GM21576 (cell line): Measurements from ENCODE around the gene PRXL2C.
"Not testable (repeated sequence)": the region's sequence is repeated elsewhere in the genome, so short reads cannot be mapped to it uniquely, and the experiment has no call there.

Experiments
- ATAC-seq: cut with Tn5 transposase; IDR thresholded peaks from one replicate; pipeline ENCODE4 v1.9.1; 2021; ENCODE audit warnings: mild to moderate bottlenecking, moderate library complexity; ENCODE audit not compliant: unreplicated experiment

Gene PRXL2C, protein sequence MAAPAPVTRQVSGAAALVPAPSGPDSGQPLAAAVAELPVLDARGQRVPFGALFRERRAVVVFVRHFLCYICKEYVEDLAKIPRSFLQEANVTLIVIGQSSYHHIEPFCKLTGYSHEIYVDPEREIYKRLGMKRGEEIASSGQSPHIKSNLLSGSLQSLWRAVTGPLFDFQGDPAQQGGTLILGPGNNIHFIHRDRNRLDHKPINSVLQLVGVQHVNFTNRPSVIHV

DNA sequence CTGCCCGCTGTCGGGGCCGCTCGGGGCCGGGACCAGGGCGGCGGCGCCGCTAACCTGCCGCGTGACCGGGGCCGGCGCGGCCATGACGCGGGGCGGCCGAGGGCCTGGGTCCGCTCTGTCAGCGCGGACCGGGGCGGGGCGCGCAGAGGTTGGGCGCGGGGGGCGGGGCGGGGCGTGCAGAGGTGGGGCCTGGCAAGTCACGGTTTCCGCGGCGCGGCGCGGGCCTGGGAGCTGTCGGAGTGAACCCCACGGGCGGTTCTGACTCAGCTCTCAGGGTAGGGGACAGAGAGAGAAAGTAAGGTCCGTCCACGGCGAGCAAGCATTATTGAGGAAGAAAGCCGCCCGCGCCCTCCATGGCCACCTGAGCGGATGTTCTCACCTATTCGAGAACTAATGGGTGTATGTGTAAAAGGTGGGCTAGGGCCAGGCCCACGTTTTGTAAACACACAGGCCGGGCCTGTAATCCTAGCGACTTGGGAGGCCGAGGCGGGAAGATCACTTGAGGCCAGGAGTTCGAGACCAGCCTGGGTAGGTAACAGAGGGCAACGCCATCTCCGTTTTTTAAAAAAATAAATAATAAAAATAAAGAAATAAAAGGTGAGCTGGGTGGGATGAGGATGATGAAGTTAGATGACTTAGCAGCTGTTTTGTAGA lies at the start of gene PRXL2C:
PRXL2C (minus strand) TSS at position 120 of the 654 bp plus-strand sequence; CDS start at position 84, 36 bp downstream.
- ATAC-seq: peak; percentile 62

DNA sequence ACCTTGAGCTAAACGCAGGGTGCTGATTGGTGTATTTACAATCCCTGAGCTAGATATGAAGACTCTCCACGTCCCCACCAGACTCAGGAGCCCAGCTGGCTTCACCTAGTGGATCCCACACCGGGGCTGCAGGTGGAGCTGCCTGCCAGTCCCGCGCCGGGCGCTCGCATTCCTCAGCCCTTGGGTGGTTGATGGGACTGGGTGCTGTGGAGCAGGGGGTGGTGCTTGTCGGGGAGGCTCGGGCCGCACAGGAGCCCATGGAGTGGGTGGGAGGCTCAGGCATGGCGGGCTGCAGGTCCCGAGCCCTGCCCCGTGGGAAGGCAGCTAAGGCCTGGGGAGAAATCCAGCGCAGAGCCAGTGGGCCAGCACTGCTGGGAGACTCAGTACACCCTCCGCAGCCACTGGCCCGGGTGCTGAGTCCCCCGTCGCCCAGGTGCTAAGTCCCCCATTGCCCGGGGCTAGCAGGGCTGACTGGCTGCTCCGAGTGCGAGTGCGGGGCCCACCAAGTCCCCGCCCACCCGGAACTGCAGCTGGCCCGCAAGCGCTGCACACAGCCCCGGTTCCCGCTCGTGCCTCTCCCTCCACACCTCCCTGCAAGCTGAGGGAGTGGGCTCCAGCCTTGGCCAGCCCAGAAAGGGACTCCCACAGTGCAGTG lies 45.7 kb upstream of the PRXL2C start:
- ATAC-seq: not testable (repeated sequence)

DNA sequence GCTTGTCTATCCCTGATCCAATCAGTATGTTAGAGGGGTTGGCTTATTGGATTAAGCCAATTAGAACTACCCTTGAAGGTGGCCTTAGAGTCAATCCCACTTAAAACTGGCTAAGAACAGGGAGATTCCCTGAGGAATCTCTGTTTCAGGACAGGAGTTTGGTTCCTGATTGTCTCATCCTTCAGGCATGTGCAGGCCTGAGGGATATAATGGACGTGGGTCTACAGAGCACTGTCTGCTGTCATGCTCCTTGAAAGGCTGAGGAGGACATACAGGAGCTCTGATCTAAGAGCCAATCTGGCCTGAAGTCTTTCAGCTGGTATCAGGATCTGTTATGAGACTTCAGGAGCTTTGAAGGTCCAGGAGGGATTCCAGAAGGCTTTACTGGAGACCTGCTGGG lies 36.2 kb upstream of the PRXL2C start:
- no peak for ATAC-seq

DNA sequence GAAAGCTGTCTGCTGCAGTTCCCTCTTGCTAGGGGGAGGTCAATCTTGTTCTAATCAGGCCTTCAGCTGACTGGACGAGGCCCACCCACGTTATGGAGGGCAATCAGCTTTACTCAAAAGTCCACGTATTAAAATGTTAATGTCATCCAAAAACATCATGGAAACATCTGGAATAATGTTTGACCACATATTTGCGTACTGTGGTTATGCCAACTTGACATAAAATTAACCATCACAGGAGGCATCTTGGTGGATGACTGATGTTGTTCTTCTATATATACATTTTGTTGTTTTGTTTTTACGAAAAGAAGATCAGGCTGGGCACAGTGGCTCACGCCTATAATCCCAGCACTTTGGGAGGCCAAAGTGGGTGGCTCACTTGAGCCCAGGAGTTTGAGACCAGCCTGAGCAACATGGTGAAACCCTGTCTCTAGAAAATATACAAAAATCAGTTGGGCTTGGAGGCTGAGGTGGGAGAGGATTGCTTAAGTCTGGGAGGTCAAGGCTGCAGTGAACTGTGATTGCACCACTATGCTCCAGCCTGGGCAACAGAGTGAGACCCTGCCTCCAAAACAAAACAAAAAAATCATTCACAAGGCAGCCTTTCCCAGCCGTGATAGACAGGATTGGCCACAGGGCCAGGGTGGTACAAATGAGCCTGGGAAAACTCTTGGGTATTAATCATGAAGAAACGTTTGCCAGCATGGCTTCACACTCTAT lies 33.8 kb upstream of the PRXL2C start:
- no peak for ATAC-seq

DNA sequence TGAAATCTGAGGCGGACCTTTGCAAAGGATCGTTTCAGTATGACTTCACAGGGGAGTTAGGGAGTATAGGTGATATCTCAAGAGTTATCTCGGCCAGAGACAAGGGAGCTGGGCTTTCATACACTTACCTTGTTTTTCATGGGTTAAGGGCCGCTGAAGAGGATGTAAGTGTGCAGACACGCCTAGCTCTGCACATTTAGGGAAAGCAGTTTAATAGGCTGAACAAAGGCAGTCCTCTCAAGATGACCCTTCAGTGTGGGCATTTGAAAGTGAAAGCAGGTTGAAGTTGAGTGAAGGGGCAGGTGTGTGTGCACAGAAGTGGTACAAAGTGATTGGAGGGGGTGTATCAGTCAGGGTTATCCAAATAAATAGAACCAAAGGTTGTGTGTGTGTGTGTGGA lies 33.1 kb upstream of the PRXL2C start:
- no peak for ATAC-seq

DNA sequence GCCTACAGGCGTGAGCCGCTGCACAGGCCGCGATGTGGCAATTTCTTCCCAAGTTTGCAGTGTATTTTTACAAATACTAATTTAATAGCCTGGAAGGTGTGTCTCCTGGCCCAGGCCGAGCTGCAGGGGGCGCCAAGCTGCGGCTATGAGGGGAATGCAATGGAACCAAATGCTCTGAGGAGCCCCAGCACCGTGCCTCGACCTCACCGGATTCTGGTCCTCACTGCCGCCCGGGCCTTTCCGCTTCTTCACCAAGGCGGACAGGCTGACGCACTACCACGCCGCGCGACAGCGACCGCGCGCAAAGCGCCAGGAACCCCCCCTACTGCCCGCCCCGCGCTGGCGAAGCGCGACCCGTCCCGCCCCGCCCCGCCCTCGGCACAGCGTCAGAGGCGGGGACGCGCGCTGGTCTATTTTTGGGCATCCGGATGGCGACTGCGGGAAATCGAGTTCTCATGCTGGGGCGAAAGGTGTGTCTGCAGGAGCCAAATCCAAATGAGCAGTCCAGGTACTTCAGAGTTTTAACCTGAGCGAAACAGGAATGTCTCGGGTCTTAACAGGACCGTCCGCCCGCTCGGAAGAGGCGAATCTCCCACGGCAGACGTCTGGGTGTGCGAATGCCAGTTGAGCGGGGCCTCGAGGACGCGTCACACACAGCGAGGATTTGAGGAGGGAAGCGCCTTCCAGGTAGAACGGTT lies 31.7 kb upstream of the PRXL2C start:
- no peak for ATAC-seq

DNA sequence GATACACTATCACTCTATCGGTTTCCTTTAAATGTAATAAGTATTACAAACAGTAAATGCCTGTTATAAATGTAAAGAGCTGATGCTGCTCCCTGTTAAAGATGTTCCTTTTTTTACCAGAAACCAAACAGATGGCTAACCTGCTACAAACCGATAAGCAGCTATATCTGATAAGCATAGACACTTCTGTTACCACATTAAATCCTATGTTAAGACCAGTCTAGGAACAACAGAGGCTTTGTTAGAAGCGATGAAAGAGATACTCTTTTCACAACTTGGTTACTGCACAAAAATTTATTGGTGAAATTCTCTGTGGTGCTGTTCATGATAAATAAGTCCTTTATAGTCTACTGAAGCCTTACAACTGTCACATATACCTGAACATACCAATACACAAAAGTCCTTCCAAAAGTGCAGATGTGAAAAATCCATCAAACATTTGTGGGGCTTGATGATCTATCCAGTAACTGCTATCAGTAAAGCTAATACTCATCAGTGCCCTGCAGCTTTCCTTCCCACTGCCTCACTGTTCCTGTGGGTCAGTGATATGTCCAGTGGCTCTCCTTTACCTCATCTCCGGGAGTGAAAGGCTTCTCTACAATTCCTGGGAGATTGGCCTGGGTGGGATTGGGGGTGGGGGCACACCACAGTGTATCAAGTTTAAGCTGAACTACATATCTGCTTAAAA lies 25.8 kb upstream of the PRXL2C start:
- ATAC-seq: no peak

DNA sequence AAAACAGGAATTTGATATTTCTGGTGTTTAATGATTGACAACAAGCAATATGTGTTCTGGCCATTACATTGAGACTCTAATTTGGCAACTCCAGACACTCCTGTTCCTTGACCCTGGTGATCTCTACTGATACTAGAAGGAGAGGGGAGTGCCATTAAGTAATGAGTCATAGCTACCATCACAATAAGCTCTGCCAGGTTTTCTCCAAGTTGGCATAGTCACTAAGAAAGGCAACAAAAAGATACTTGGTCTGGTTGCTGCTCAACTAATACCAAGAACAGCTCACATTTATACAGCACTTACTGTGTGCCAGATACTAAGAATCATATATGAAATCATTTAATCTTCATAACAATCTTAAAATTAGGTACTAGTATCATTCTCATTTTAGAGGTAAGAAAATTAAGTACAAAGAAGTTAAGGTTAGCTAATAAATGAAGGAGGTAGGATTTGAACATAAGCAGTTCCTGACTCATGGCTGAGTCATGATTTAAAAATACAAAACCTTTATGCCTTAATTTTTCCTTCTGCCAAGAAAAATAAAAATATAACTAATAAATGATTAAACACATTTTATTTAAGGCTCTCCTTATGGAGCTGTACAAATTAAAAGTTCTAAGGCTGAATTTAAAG lies 19.9 kb upstream of the PRXL2C start:
- no peak for ATAC-seq

DNA sequence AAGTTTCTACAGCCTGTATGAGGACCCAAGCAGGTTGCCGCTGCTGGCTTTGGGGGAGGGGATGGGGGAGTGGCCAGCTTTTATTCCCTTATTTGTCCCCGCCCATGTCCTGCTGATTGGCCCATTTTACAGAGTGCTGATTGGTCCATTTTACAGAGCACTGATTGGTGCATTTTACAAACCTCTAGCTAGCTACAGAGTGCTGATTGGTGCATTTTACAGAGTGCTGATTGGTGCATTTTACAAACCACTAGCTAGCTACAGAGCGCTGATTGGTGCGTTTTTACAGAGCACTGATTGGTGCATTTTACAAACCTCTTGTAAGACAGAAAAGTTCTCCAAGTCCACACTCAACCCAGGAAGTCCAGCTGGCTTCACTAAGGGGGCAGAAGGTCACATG lies 18.7 kb upstream of the PRXL2C start:
- ATAC-seq: not testable (repeated sequence)

DNA sequence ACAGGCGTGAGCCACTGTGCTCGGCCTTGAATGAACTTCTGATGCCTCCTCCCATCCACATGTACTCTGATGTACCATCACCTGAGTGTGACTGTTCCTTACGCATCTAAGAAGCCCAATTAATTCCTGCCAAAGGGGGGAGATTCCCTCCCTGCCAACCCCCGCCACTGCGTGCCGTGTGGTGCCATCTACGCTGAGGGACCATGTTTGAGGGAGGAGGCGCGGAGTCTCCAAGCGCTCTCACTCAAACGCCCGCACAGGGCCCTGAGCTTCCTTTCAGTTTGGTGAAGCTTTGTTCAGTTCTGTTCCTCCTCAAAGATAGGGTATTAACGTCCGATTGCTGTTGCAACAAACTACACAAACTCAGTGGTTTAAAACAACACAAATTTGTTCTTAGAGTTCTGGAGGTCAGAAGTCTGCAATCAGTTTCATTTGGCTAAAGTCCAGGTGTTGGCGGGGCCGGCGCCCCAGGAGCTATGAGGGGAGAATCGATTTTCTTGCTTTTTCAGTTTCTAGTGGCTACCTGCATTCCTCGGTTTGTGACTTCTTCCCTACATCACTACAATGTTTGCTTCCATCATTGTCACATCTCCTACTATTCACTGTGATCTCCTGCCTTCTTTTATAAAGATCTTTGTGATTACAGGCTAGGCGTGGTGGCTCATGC lies 13.9 kb upstream of the PRXL2C start:
- ATAC-seq: no peak

DNA sequence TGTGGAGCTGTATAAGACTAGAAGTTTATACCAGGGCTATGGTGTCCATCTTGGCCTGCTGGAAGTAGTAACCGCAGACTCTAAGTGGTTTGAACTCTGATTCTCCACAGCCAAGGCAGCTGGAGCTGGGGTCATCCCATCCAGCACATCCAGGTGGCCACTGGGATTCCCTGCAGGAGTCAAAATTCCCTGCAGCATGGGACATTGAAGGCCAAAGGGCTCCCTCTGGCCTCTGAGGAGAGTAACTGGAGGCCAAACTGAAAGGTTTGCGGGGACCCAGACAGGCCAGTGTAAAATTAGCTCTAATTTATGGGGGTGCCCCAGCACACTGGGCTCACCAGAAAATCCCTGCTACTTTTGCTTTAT lies 12.2 kb upstream of the PRXL2C start:
- no peak for ATAC-seq

DNA sequence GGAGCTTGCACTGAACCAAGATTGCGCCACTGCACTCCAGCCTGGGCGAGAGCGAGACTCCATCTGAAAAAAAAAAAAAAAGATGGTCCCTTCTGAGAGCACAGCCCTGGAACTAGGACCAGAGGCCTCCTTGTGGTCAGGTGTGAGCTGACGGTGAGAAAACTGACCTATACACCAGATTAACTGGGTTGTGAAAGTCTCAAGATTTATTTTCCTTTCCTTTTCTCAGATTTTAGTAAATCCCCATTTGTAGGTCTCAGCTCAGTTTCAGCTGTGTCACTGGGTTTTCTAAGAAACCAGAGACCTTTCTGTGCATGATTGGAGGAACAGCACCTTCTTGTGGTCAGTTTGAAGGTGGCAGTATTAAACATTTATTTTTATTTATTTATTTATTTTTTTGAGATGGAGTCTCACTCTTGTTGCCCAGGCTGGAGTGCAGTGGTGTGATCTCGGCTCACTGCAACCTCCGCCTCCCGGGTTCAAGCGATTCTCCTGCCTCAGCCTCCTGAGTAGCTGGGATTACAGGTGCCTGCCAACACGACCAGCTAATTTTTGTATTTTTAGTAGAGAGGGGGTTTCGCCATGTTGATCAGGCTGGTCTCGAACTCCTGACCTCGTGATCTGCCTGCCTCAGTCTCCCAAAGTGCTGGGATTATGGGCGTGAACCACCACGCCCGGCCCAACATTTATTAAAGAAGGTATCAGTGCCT lies 11.7 kb upstream of the PRXL2C start:
- peak; percentile 80 for ATAC-seq

DNA sequence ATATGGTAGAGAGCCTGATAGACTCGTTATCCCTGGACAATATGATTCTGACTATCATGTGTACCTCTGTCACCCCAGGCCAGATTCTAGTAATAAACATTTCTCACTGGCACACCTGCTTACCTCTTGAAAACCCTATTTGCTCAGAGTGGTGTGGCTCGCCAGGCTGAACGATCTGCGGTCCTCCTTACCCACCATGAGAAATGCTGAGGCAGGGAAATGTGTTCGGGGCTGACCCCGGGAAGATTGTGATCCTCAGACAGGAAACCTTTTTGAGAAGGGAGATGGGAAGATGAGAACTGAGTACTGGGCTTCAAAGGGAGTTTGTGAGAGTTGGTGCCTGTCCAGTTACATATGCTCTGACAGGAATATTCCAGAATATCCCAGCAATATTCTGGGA lies 10.7 kb upstream of the PRXL2C start:
- no peak for ATAC-seq

DNA sequence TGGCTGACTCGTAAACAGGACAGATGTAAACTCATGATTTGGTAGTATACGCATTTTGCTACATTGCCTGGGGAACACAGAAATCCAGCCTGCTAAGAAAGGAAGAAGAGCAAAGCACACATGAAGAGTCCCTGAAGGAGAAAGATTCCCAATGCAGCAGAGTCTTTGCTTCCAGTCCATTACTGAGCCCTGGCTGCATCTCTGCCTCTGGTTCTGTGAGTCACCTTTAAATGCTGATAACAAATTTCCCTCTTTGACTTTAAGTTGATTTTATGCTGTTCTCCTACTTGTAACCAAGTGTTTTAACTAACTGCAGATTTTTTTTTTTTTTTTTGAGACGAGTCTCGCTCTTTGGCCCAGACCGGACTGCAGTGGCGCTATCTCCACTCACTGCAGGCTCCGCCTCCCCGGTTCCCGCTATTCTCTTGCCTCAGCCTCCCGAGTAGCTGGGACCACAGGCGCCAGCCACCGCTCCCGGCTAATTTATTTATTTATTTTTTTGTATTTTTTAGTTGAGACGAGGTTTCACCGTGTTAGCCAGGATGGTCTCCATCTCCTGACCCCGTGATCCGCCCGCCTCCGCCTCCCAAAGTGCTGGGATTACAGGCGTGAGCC lies 8.5 kb upstream of the PRXL2C start:
- ATAC-seq: no peak

DNA sequence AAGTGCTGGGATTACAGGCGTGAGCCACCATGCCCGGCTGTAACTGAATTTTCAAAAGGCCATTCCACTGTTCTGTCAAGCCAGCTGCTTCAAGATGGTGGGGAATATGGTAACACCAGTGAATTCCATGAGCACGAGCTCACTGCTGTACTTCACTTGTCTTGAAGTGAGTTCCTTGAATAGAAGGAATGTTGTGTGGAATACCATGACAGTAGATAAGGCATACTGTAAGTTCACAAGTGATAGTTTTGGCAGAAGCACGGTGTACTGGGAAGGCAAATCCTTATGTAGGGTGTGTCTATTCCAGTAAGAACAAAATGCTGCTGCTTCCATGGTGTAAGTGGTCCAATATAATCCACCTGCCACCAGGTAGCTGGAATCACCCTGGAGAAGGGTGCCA lies 6.6 kb upstream of the PRXL2C start:
- no peak for ATAC-seq

DNA sequence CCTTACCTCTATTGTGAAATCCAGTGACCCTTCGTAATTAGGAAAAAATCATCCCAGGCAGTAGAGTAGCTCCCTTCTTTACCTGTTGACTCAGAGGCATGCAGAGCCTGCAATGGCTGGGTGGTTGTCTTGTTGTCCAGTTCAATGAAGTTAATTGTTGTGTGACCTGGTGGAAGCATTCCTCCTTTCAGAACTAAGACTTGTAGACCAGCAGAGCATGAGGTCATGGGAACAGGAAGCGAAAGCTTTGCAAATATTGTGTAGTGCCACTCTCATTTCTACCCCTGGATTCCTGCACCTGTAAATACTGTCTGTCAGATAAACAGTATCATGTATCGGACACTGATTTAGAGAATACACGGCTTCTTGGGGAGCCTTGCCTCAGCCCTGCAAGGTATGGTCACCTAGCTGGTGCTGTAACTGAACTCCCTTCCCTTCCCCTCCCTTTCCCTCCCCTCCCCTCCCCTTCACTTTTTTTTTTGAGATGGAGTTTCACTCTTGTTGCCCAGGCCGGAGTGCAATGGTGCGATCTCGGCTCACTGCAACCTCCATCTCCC lies 5.7 kb upstream of the PRXL2C start:
- no peak for ATAC-seq

DNA sequence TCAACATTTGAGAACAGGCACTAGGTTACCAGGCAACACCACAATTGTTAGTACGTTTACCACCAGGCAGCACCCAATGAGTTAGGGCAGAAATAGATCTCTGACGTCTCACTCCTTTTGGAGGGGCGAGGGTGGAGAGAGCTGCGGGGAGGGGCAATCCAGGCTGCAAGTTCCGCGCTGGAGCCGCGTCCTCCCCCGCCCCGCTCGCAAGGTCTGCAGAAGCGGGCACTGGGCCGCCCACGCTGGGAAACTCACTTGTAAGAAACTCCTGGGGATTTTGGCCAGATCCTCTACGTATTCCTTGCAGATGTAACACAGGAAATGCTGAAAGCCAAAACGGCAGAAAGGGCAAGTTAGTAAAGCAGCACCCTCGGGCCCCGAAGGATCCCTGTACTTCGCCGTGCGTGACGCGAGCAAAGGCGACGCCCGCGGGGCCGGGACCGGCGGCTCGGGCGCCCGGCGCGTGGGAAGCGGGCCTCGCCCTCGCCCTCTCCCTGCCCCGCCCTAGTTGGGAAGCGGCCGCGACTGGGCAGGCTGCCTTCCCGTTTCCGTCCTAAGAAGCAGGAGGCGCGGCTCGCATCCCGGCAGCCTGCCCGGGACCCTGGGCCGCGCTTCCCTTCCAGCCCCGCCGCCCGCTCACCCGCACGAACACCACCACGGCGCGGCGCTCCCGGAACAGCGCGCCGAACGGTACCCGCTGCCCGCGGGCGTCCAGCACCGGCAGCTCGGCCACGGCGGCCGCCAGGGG lies 493 bp downstream of the PRXL2C start:
- ATAC-seq: peak; percentile 60
